GM23338 (cell line): ENCODE data around the gene JAM2. TPM values are rescaled to one million over a fixed set of nuclear protein-coding genes. Genes with fewer than 3 reads are reported as not detected.

Experiments
- ATAC-seq: fragments of 200-7000 bp; cut with Tn5 transposase; 3 replicates; pipeline ENCODE4 v1.9.1; 2020
- DNase-seq: peaks from one replicate; pipeline ENCODE4 v3.0.0-alpha.2; 2015; ENCODE audit warnings: low spot score
- H2AFZ ChIP-seq: fragments of 200-600 bp; sonication (generic); 2 replicates; pipeline ENCODE4 v1.8.0; 2016; ENCODE audit warnings: antibody characterized with exemption, mild to moderate bottlenecking, moderate library complexity
- H3F3A ChIP-seq: fragments of 200-600 bp; sonication (generic); replicated peaks from 2 replicates; pipeline ENCODE4 v1.8.0; 2017; ENCODE audit warnings: antibody characterized with exemption, mixed run types, low read depth
- H3K27ac ChIP-seq: fragments of 200-600 bp; sonication (generic); 2 replicates; pipeline ENCODE4 v1.6.1; 2016; ENCODE audit warnings: low read depth
- H3K27me3 ChIP-seq: fragments of 200-600 bp; sonication (generic); 2 replicates; pipeline ENCODE4 v1.8.0; 2016; ENCODE audit warnings: mild to moderate bottlenecking, mixed run types, moderate library complexity; ENCODE audit not compliant: insufficient read depth
- H3K36me3 ChIP-seq: fragments of 200-600 bp; sonication (generic); 2 replicates; pipeline ENCODE4 v1.8.0; 2016; ENCODE audit warnings: mild to moderate bottlenecking; ENCODE audit not compliant: insufficient read depth
- H3K4me1 ChIP-seq: fragments of 200-600 bp; sonication (generic); 2 replicates; pipeline ENCODE4 v1.8.0; 2016; ENCODE audit warnings: mild to moderate bottlenecking, moderate library complexity; ENCODE audit not compliant: insufficient read depth
- H3K4me2 ChIP-seq: fragments of 200-600 bp; sonication (generic); 2 replicates; pipeline ENCODE4 v1.7.1; 2017; ENCODE audit warnings: mixed run types
- H3K4me3 ChIP-seq: fragments of 200-600 bp; sonication (generic); 2 replicates; pipeline ENCODE4 v1.6.1; 2016; ENCODE audit warnings: mixed run types
- H3K79me2 ChIP-seq: fragments of 200-600 bp; sonication (generic); replicated peaks from 2 replicates; pipeline ENCODE4 v1.8.0; 2017; ENCODE audit warnings: mild to moderate bottlenecking; ENCODE audit not compliant: insufficient read depth
- H3K9me2 ChIP-seq: fragments of 200-600 bp; sonication (generic); 2 replicates; pipeline ENCODE4 v1.8.0; 2017; ENCODE audit not compliant: insufficient read depth
- H4K20me1 ChIP-seq: fragments of 200-600 bp; sonication (generic); replicated peaks from 2 replicates; pipeline ENCODE4 v1.8.0; 2017; ENCODE audit warnings: mild to moderate bottlenecking; ENCODE audit not compliant: insufficient read depth
- H3K27ac Mint-ChIP-seq: 2 replicates; pipeline ENCODE4 v1.8.0; 2020; ENCODE audit warnings: inconsistent platforms, mild to moderate bottlenecking, moderate library complexity, mixed read lengths
- H3K27me3 Mint-ChIP-seq: 3 replicates; pipeline ENCODE4 v1.8.0; 2022; ENCODE audit warnings: low read depth, mild to moderate bottlenecking, moderate library complexity, mixed read lengths, inconsistent platforms; ENCODE audit not compliant: insufficient read depth, poor library complexity
- H3K36me3 Mint-ChIP-seq: 3 replicates; pipeline ENCODE4 v1.8.0; 2021; ENCODE audit warnings: low read depth, mild to moderate bottlenecking, inconsistent platforms, moderate library complexity, mixed read lengths
- H3K4me1 Mint-ChIP-seq: 3 replicates; pipeline ENCODE4 v1.8.0; 2020; ENCODE audit warnings: mild to moderate bottlenecking, inconsistent platforms, mixed read lengths
- H3K4me3 Mint-ChIP-seq: 3 replicates; pipeline ENCODE4 v1.8.0; 2021; ENCODE audit warnings: moderate library complexity, mild to moderate bottlenecking, inconsistent platforms, mixed read lengths
- H3K9me3 Mint-ChIP-seq: 3 replicates; pipeline ENCODE4 v1.8.0; 2020; ENCODE audit warnings: moderate library complexity, mild to moderate bottlenecking, inconsistent platforms, mixed read lengths
- CREB1 ChIP-seq: fragments of 250-450 bp; sonication (Bioruptor Pico); IDR thresholded peaks from 2 replicates; pipeline ENCODE4 v1.5.0; 2020; ENCODE audit warnings: low read depth, mild to moderate bottlenecking, moderate library complexity
- CTCF ChIP-seq, 2 experiments: fragments of 200-600 bp in 1 of 2; sonication (generic) in 1 of 2; conservative IDR thresholded peaks; 2 replicates each; pipeline versions ENCODE4 v1.5.1 to v1.6.1; 2016 to 2017; ENCODE audit warnings: antibody characterized with exemption in 2 of 2, low read depth in 2 of 2, mild to moderate bottlenecking in 2 of 2, moderate library complexity in 1 of 2
- ETS1 ChIP-seq: IDR thresholded peaks from 2 replicates; pipeline ENCODE4 v1.6.1; 2016; ENCODE audit warnings: antibody characterized with exemption
- EZH2 ChIP-seq: fragments of 200-600 bp; sonication (generic); IDR thresholded peaks from one replicate; pipeline ENCODE4 v1.8.0; 2017; ENCODE audit warnings: antibody characterized with exemption, mild to moderate bottlenecking, low read depth; ENCODE audit not compliant: unreplicated experiment
- EZH2phosphoT487 ChIP-seq: fragments of 200-600 bp; sonication (generic); IDR thresholded peaks from one replicate; pipeline ENCODE4 v1.8.1; 2018; ENCODE audit warnings: antibody characterized with exemption; ENCODE audit not compliant: unreplicated experiment
- JUNB ChIP-seq: IDR thresholded peaks from one replicate; pipeline ENCODE4 v1.6.1; 2016; ENCODE audit warnings: antibody characterized with exemption; ENCODE audit not compliant: unreplicated experiment
- NANOG ChIP-seq: IDR thresholded peaks from 2 replicates; pipeline ENCODE4 v1.6.1; 2016; ENCODE audit warnings: antibody characterized with exemption, borderline replicate concordance
- POLR2AphosphoS5 ChIP-seq: IDR thresholded peaks from 2 replicates; pipeline ENCODE4 v1.6.1; 2016; ENCODE audit warnings: antibody characterized with exemption, low read depth
- REST ChIP-seq: IDR thresholded peaks from one replicate; pipeline ENCODE4 v1.6.1; 2018; ENCODE audit warnings: antibody characterized with exemption; ENCODE audit not compliant: unreplicated experiment
- STAT1 ChIP-seq: IDR thresholded peaks from one replicate; pipeline ENCODE4 v1.6.1; 2016; ENCODE audit warnings: antibody characterized with exemption; ENCODE audit not compliant: unreplicated experiment
- ZNF114 ChIP-seq: fragments of 250-450 bp; sonication (Bioruptor Pico); IDR thresholded peaks from 2 replicates; pipeline ENCODE4 v1.5.0; 2020; ENCODE audit warnings: mild to moderate bottlenecking, moderate library complexity
- ZNF331 ChIP-seq: fragments of 250-450 bp; sonication (Bioruptor Pico); IDR thresholded peaks from 2 replicates; pipeline ENCODE4 v1.5.0; 2020; ENCODE audit warnings: low read depth, mild to moderate bottlenecking, moderate library complexity
- ZNF462 ChIP-seq: fragments of 250-450 bp; sonication (Bioruptor Pico); IDR thresholded peaks from 2 replicates; pipeline ENCODE4 v1.5.0; 2020; ENCODE audit warnings: mild to moderate bottlenecking, moderate library complexity
- polyA plus RNA-seq: library from polyadenylated mRNA; unstranded; fragments of >200 nt; fragmentation: Nextera tagmentation; extraction: Ambion mirVana; gene quantifications from 2 replicates; pipeline ENCODE4 v1.2.1, GENCODE V29; 2016
- total RNA-seq: library from RNA; depleted of rRNA; stranded (reverse); fragments of >200 nt; shearing (Covaris generic); gene quantifications from 2 replicates; pipeline ENCODE4 v1.2.3, GENCODE V29; 2014

The JAM2 gene
- total and polyA plus RNA-seq, 2 experiments from 2014 or later = 4.9 to 14.6 TPM

- no peak for ATAC-seq
- TF ChIP-seq ZNF114 (CRISPR knock-in tag) = no peak
- TF ChIP-seq EZH2phosphoT487 = no peak
- no peak for TF ChIP-seq JUNB
- no peak for TF ChIP-seq ZNF462
- TF ChIP-seq NANOG = no peak
- no peak for TF ChIP-seq EZH2
- TF ChIP-seq CTCF (conservative IDR thresholded peaks at IDR 0.05; ENCODE audit: low read depth in 2 of 2) = no peak
- no peak for TF ChIP-seq STAT1
- no peak for TF ChIP-seq REST
- TF ChIP-seq CREB1 = no peak
- no peak for TF ChIP-seq ZNF331 (CRISPR knock-in tag)
- no peak for TF ChIP-seq POLR2AphosphoS5
- TF ChIP-seq ETS1 = no peak
These were observed 24.6 kb upstream of the JAM2 start for GRCh38 chr21:25614441-25614840.

More at GRCh38 chr21:25614441-25614840, 24.6 kb upstream of the JAM2 start:
- Histone ChIP-seq H2AFZ (no peak overlapping the region), H4K20me1 (0 out of 2 replicates have a peak, but pooled peaks cover 6% of the 10 kb centered on the region), H3K27ac (no peak overlapping the region), H3K27me3 (no peaks in the 10 kb centered on the region), H3K9me2 (no peaks in the 10 kb centered on the region), H3K79me2 (no peaks in the 10 kb centered on the region), H3K4me2 (no peak overlapping the region), H3K4me1 (no peaks in the 10 kb centered on the region), H3K4me3 (no peak overlapping the region), H3K36me3 (no peaks in the 10 kb centered on the region), H3F3A (no peaks in the 10 kb centered on the region)
- no peaks in the 10 kb centered on the region for H3K36me3 Mint-ChIP-seq
- no peak overlapping the region for H3K4me3 Mint-ChIP-seq
- H3K4me1 Mint-ChIP-seq = no peaks in the 10 kb centered on the region; the same call in 2 of the 3 replicates
- no peaks in the 10 kb centered on the region for H3K9me3 Mint-ChIP-seq
- no peak for DNase-seq
- H3K27me3 Mint-ChIP-seq = peaks cover 3% of the 10 kb centered on the region
- no peak overlapping the region for H3K27ac Mint-ChIP-seq
